Cerebellar cortex (tissue), 1 donor: ENCODE results near the gene RBL2.
"Not testable (repeated sequence)": the region's sequence is repeated elsewhere in the genome, so short reads cannot be mapped to it uniquely, and the experiment has no call there.

Experiments
- DNase-seq: peaks from one replicate; pipeline ENCODE4 v3.0.0-alpha.2; 2015; ENCODE audit warnings: low spot score

The RBL2 gene

GRCh38 chr16:53507464-53508179 lies 73.4 kb downstream of the RBL2 start:
- DNase-seq: no peak

GRCh38 chr16:53509906-53510703 lies 75.8 kb downstream of the RBL2 start:
- DNase-seq: peak; percentile 76

GRCh38 chr16:53510704-53511070 lies 76.4 kb downstream of the RBL2 start:
- DNase-seq: no peak

GRCh38 chr16:53511084-53511402 lies 76.8 kb downstream of the RBL2 start:
- DNase-seq: no peak

- no peak for DNase-seq
Observed at GRCh38 chr16:53511403-53512280, 77.4 kb downstream of the RBL2 start.

GRCh38 chr16:53512795-53513194 lies 78.5 kb downstream of the RBL2 start:
- not testable (repeated sequence) for DNase-seq

GRCh38 chr16:53515259-53515658 lies 81.0 kb downstream of the RBL2 start:
- no peak for DNase-seq

- no peak for DNase-seq
Observed at GRCh38 chr16:53515811-53516210, 81.5 kb downstream of the RBL2 start.

- no peak for DNase-seq
Observed at GRCh38 chr16:53517851-53518250, 83.6 kb downstream of the RBL2 start.

GRCh38 chr16:53518550-53519416 lies 84.5 kb downstream of the RBL2 start:
- no peak for DNase-seq

- DNase-seq: no peak
Observed at GRCh38 chr16:53519417-53520091, 85.3 kb downstream of the RBL2 start.

GRCh38 chr16:53523126-53523804 lies 89.0 kb downstream of the RBL2 start:
- DNase-seq: no peak

GRCh38 chr16:53523971-53524548 lies 89.8 kb downstream of the RBL2 start:
- no peak for DNase-seq

GRCh38 chr16:53528797-53529196 lies 94.5 kb downstream of the RBL2 start:
- no peak for DNase-seq

- DNase-seq: no peak
Observed at GRCh38 chr16:53529513-53529912, 95.2 kb downstream of the RBL2 start.

- DNase-seq: no peak
Observed at GRCh38 chr16:53530046-53530445, 95.8 kb downstream of the RBL2 start.

GRCh38 chr16:53530741-53531140 lies 96.5 kb downstream of the RBL2 start:
- no peak for DNase-seq

- DNase-seq: no peak
Observed at GRCh38 chr16:53534206-53534605, 99.9 kb downstream of the RBL2 start.

- no peak for DNase-seq
Observed at GRCh38 chr16:53537626-53538025, 103.4 kb downstream of the RBL2 start.

- DNase-seq: not testable (repeated sequence)
Observed at GRCh38 chr16:53539346-53539745, 105.1 kb downstream of the RBL2 start.
